ENCODE data around the gene KIF1B.
"Not testable (repeated sequence)": the region's sequence is repeated elsewhere in the genome, so short reads cannot be mapped to it uniquely, and the experiment has no call there.

KIF1B gene

DNA sequence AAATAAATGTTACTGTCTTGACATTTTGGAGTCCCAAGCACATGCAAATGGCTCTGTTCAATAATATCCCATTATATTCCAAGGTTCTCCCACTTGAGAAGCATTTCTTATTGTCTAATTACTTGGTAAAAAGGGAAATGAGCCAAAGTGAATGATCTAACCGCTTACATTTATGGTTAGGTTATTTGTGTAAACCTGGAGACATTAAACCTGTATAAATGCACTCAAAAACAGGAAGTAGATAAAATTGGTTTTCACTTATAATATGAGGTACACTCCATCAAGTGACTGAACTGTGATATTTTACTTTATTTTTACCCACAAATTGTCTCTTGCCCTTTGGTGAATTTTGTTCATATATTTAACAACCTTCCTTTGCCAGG, 26.8 kb downstream of the KIF1B start:
- no peak for DNase-seq (ENCODE audit: low read depth)

DNA sequence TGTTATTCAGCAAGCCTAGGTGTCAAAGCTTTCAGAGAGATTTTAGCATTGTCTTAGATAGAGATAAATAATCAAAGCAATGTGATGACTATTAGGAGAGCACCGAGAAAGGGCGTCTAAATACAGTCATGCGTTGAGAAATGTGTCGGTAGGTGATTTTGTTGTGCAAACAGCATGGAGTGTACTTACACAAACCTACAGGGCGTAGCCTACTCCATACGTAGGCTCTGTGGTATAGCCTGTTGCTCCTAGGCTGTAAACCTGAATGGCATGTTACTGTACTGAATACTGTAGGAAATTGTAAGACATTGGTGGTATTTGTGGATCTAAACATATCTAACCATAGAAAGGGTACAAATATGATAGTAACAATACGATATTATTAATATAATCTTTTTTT, 31.8 kb downstream of the KIF1B start:
- no peak for DNase-seq (ENCODE audit: low read depth)

DNA sequence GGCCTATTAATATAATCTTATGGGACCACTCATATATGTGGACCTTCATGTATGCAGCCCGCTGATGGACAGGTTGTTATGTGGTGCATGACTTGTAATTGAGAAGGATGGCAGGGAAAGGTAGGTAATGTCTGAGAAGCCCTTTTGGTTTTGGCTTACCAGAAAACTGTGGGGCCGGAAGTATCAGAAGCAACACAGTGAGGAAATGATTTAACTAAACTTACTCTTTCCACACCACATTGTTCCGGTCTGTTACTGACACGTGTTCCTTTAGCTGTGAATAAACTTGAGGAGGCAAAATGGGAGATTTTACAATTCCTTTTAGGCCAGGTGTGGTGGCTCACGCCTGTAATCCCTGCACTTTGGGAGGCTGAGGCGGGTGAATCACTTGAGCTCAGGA, 32.4 kb downstream of the KIF1B start:
- DNase-seq (ENCODE audit: low read depth), result no peak

DNA sequence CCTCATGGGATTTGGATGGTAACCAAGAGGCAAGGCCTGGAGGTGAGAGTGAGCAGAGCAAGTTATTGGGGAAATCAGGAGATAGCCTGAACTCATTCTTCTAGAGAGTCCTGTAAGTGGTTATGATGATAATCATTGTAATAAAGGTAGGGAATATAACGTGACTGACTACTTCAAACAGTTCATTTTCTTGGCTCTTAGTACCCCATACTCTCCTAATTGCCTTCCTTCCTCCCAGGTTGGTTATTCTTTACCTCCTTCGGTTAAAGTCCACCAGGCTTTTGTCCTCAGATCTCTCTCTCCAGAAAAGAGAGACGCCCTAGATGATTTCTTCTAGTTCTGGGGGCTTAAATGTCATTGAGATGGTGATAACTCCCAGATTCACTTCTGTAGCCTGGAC, 35.3 kb downstream of the KIF1B start:
- DNase-seq (ENCODE audit: low read depth), result no peak

DNA sequence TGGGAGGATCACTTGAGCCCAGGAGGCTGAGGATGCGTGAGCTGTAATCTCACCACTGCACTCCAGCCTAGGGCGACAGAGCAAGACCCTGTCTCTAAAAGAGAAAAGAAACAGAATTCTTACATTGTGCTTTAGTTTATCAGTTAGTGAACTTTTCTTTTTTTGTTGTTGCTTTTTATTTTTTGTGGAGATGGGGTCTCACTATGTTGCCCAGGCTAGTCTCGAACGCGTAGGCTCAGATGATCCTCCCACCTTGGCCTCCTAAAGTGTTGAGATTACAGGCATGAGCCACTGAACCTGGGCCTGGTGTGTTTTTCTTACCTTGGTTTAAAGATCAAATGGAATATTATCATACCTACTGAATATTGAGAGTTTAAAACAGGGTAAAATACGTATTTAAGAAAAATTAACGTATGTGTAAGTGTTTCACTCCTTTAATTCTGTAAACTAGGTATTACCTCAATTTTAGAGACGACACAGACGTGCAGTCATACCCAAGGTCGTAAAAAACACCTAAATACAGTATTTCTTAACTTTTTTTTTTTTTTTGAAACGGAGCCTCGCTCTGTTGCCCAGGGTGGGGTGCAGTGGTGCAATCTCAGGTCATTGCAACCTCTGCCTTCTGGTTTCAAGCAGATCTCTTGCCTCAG, 39.6 kb downstream of the KIF1B start:
- DNase-seq (ENCODE audit: low read depth), result no peak

DNA sequence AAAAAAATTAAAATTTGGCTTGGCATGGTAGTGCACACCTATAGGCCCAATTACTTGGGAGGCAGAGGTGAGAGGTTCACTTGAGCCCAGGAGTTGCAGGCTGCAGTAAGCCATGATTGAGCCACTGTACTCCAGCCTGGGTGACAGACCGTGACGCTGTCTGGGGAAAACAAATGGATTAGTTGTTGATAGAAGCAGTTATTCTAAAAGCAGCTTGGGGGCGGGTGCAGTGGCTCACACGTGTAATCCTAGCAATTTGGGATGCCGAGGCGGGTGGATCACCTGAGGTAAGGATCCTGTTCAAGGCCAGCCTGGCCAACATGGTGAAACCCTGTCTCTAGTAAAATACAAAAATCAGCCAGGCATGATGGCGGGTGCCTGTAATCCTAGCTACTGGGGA, 40.3 kb downstream of the KIF1B start:
- no peak for DNase-seq (ENCODE audit: low read depth)

DNA sequence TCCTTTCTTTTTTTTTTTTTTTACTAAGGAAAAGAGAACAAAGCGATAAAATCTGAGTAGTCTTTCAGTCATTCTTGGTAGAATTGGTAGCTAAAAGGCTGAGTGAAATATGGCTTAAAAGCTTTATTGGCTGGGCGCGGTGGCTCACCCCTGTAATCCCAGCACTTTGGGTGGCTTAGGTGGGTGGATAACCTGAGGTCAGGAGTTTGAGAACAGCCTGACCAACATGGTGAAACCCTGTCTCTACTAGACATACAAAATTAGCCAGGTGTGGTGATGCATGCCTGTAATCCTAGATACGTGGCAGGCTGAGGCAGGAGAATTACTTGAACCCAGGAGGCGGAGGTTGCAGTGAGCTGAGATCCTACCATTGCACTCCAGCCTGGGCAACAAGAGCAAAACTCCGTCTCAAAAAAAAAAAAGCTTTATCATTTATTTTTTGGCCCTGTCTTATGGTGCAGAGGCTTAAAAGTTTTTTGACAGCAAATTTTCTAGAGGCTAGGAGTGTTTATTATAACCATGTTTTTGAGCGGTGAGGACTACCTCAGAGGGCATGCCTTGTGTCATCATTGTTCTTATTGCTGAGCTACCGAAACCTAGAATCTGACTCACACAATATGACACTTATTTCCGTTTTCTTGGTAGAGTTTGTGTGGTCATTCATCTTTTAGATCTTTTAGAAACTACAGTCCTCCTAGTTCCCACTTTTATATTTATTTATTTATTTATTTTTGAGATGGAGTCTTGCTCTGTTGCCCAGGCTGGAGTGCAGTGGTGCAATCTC, 41.1 kb downstream of the KIF1B start:
- not testable (repeated sequence) for DNase-seq (ENCODE audit: low read depth)

DNA sequence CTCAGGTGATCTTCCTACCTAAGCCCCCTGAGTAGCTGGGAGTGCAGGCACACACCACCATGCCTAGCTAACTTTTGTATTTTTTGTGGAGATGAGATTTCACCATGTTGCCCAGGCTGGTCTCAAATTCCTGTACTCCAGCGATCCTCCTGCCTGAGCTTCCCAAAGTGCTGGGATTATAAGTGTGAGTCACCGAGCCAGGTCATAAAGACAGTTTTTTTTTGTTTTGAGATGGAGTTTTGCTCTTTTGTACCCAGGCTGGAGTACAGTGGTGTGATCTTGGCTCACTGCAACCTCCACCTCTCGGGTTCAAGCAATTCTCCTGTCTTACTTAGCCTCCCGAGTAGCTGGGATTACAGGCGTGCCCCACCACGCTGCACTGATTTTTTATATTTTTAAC, 42.1 kb downstream of the KIF1B start:
- DNase-seq (ENCODE audit: low read depth), result no peak

DNA sequence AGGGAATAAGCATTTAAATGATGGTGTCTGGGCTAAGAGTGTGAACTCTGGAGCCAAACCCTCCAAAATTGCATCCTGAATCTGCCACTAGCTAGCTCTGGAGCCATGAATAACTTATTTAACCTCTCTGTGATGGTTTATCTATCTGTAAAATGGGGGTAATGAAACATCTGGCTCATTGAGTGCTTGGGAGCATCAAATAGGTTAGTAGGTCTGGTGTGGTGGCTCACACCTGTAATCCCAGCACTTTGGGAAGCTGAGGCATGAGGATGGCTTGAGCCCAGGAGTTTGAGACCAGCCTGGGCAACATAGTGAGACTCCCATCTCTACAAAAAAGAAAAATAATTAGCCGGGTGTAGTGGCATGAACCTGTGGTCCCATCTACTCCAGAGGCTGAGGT, 42.8 kb downstream of the KIF1B start:
- no peak for DNase-seq (ENCODE audit: low read depth)

DNA sequence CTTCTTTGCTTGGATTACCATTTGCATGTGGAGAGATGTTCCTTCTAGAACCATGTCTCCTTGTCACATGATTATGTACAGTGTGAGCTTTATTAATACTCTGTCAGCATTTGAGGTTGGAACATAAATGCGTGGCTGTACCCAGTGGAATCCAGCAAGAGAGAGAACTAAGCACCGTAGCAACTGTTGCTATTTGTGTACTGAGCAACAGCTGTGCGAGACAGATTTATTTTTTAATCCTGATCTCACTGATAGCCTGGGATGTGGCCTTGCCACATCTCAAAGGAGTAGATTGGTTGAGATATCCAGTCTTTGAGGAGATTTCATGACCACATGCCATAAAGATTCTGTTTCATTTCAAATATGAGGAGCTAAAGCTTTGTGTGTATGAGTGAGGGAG, 43.4 kb downstream of the KIF1B start:
- no peak for DNase-seq (ENCODE audit: low read depth)

DNA sequence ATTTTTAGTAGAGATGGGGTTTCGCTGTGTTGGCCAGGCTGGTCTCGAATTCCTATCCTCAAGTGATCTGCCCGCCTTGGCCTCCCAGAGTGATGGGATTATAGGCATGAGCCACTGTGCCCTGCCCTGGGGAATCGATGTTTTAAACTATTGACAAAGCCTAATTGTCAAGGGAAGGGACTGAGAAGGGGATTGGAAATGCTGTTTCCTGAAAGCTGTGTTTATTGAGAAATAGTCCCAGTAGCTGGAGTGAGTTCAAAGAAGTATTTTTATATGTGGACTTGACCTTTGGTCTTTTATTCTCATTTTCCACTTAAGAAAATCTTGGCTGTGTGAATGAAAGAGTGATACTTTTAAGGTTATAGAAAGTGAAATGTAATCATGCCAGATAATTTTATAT, 47.5 kb downstream of the KIF1B start:
- DNase-seq (ENCODE audit: low read depth), result no peak

DNA sequence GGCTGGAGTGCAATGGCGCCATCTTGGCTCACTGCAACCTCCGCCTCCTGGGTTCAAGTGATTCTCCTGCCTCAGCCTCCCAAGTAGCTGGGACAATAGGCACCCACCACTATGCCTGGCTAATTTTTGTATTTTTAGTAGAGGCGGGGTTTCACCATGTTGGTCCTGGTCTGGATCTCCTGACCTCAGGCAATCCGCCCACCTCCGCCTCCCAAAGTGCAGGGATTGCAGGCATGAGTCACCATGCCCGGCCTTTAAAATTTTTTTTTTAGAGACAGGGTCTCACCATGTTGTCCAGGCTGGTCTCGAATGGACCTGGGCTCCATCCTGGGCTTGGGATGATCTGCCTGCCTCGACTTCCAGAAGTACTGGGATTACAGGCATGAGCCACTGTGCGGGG, 49.2 kb downstream of the KIF1B start:
- not testable (repeated sequence) for DNase-seq (ENCODE audit: low read depth)

DNA sequence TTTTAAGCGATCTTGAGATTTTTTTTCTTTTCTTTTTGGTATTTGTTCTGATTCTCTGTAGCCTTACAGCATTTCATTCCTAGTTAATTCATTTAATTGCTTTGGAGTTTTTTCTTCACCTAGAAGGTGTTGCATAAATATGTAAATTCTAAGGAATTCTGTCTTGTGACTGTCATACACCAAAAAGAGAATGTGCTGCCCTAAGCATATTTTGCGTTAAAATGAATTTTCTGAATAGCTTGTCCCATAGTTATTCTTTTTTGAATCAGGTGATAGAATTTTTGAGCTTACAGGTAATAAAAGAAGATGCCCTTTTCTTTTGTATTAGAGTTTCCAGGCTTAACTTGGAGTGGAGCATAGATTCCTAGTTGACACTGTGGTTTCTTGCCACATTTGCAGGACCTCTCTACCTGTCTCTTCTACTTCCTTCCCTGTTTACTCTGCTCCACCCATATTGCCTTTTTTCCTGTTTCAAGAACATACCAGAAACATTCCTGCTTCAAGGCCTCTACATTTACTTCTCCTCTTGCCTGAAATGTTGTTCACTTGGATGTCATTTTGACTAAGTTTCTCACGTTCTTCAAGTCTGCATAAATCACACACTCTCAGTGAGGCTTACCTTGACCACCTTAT, 53.2 kb downstream of the KIF1B start:
- no peak for DNase-seq (ENCODE audit: low read depth)

DNA sequence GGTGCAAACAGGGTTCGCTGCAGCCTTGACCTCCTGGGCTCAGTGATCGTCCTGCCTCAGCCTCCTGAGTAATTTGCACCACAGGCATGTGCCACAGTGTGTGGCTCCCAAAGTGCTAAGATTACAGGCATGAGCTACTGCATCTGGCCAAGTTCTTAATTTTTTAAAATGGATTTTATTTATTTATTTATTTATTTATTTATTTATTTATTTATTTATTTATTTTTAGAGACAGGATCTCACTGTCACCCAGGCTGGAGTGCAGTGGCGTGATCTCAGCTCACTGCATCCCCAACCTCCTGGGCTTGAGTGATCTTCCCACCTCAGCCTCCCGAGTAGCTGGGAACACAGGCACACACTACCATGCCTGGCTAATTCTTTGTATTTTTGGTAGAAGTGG, 54.7 kb downstream of the KIF1B start:
- no peak for DNase-seq (ENCODE audit: low read depth)

DNA sequence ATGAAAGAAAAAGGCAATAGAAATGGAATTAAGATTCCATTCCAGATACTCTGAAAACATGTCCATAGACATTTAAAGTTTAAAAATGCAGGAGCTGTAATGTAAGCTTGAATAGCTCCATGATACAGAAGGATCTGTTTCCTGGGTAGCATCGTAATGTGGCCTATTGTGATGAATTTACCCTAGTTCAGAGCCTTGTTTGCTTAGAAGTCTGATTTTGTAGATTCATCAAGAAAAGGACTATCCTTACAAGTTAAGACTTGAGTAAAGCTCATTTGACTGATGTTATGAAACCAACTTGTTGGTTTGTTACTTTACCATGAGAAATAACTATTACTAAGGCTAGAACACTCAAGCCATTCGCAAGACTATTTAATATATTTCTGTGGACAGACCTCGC, 55.5 kb downstream of the KIF1B start:
- DNase-seq (ENCODE audit: low read depth), result no peak

DNA sequence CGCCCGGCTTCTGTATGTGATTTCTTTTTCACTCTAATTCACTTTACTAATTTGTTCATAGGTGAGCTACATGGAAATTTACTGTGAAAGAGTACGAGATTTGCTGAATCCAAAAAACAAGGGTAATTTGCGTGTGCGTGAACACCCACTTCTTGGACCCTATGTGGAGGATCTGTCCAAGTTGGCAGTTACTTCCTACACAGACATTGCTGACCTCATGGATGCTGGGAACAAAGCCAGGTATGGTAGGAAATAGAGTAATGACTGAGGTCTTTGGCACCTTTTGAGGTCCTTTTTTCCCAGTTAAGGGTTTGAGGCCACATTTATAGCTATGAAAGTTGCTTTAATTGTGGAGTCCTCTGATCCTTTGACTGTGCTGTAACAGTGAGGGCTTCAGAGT, 56.9 kb downstream of the KIF1B start:
- no peak for DNase-seq (ENCODE audit: low read depth)

DNA sequence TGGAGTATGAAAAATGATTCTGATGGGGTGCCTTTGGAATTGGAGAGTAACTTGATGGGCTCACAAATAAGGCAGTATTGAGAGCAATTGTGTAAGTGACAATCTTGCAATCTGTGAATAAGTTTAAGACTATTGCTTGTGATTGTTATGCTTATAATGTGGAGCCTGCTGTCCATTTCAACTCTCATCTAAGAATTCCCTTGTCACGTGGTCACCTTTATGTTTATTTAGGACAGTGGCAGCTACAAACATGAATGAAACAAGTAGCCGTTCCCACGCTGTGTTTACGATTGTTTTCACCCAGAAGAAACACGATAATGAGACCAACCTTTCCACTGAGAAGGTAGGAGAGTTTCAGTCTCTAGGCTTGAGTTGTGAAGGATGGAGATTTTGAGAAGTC, 57.6 kb downstream of the KIF1B start:
- no peak for DNase-seq (ENCODE audit: low read depth)

DNA sequence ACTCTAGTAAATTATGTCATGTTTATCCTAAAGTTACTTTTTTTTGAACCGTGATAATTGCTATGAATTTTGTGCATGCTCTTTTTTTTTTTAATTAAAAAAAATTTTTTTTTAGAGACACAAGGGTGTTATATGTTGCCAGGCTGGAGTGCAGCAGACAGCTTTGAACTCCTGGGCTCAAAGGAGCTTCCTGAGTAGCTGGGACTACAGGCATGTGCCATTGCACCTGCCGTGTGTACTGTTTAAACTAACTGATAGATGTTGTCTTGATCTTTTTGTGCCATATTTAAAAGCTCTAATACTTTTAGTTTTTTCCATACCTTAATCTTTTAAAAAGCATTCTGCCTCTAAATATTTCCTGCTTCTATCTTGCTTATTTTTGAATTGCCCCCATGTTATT, 60.7 kb downstream of the KIF1B start:
- no peak for DNase-seq (ENCODE audit: low read depth)

DNA sequence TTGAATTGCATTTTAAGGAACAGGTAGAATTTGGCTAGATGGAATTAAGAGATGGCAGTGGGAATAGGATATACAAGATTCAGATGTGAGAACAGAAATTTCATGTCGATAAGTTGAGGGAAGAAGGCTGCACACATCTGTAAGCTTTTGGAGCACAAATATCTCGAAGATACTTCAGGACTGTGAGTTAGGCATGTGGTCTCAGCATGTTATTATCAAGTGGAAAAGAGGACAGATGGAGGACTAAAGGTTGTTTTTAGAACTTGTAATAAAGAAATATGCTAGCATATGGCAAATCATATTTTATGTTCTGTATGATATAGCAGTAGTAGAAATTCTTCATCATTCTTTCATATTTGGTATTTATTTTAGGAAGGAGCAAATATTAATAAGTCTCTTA, 61.5 kb downstream of the KIF1B start:
- no peak for DNase-seq (ENCODE audit: low read depth)

DNA sequence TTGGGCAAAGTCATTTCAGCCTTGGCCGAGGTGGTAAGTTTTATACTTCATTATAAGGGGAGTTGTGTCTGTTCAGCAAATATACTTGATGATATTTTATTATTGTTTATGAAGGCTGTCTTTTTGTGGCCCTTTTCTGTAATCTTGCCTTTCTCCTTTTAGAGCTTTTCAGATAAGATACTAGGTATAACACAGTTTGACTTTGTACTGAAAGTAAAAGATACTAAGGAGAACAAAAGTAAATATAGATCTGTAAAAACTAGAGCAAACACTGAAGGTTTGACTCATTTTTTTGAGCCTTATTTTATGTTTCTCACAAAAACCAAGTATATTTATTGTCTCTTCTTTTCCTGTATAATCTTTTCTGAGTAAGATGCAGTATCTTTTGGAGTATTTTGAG, 61.9 kb downstream of the KIF1B start:
- DNase-seq (ENCODE audit: low read depth), result no peak

DNA sequence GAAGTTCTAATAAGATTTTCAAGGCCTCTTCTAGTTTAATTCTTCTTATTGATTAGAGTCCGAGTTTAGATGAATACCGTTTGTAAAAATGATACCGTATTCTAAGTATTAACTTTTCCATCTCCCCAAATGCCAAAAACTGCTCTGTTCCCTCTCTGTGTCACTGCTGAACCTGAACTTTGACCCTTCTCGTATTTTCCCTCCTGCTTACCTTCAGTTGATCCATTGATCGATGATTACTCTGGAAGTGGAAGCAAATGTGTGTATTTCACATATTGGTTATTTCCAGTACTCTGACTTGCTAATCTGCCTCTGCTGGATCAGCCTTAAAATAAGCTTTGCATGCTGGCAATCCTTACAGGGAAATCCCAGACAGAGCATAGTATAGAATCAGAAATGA, 68.5 kb downstream of the KIF1B start:
- DNase-seq (ENCODE audit: low read depth), result no peak

DNA sequence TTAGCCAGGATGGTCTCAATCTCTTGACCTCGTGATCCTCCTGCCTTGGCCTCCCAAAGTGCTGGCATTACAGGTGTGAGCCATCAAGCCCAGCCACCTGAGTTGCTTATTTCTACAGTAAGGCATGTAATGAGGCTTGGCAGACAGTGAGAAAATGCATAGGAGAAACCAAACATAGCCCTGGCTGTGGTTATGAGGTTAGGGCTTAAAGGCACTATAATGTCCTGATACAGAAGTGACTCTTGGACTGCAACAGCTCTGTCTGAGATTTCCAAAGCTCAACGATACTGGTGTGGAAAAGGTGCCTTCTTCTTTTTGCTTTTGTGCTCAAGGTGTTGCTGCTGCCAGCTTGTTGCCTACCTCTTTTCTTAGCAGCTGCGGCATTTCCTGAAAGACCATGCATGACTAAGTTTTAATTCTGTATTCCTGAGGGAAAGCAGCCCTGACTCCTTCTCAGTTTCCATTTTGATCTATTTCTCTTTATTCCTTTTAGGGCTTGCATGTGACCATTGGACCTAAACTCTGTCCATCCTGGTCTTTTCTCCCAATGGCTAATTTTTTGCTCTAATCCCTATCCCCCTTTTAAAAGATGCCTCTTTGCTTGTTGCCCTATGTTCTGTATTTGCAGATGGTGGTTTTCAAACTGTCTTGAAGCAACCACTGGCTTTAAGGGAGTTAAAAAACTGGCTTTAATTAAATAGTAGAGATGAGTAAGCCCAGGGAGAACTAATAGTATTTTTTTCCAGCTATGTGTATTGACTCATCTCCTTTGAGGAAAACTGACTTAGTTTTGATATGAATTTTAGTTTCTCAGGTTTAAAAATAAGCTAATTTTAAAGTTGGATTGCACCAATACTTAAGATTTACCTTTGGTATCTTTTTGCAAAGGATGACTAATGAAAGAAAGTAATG, 70.3 kb downstream of the KIF1B start:
- no peak for DNase-seq (ENCODE audit: low read depth)
